ENCODE measurements around the gene SLC16A12. TPM values are rescaled to one million over a fixed set of nuclear protein-coding genes. Genes with fewer than 3 reads are reported as not detected.
A peak's percentile ranks its signal among the peaks of the same experiment; 100 is the strongest.

The SLC16A12 gene
- total RNA-seq, 1 donor from 2014 or later: 1.9 TPM

DNA sequence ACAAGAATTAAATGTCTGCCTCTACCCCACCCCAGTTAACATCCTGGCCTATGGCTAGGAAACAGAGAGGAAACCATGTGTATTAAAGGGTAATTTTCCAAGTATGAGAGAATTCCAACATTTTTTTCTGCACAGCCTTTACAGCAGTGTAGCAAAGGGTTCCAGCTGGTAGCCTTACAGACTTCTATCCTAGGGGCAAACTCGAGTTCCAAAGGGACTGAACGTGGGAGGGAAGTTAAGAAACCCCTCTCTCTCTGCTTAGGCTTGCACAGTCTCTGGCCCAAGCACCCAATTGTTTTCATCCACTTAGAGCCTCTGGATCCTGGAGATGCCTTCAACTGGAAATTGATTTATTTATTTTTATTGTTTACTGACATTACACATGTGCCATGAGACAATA is 60.3 kb downstream of the SLC16A12 start:
- ATAC-seq: no peak
- intact Hi-C loops (cut with DNase I): no loop called here
- Histone ChIP-seq H3K27ac (peak overlapping the region; percentile 61), H3K27me3 (no peaks in the 10 kb centered on the region), H3K4me3 (no peak overlapping the region), H3K36me3 (no peaks in the 10 kb centered on the region), H3K4me1 (peaks cover 34% of the 10 kb centered on the region), H3K9me3 (no peaks in the 10 kb centered on the region)
- no peak for TF ChIP-seq CTCF (IDR thresholded peaks at IDR 0.05)
- DNase-seq: no peak

DNA sequence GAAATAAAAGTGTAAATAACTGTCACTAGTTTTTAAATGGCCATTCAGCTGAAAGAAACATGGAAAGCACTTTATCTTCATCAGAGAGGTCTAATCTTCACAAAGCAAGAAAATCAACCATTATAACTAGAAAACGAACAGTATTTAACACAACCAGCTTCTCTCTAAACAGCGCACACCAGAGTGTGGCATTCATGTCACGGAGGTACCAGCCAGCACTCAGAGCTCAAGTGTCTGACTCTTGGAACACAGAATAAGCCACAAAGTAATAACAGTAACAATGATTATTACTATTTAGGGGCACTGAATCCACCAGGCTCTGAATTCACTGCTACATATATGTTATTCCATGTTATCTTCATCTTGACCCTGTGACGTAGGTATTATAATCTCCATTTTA is 60.9 kb downstream of the SLC16A12 start:
- no peak for DNase-seq
- H3K9me3 ChIP-seq: no peaks in the 10 kb centered on the region

DNA sequence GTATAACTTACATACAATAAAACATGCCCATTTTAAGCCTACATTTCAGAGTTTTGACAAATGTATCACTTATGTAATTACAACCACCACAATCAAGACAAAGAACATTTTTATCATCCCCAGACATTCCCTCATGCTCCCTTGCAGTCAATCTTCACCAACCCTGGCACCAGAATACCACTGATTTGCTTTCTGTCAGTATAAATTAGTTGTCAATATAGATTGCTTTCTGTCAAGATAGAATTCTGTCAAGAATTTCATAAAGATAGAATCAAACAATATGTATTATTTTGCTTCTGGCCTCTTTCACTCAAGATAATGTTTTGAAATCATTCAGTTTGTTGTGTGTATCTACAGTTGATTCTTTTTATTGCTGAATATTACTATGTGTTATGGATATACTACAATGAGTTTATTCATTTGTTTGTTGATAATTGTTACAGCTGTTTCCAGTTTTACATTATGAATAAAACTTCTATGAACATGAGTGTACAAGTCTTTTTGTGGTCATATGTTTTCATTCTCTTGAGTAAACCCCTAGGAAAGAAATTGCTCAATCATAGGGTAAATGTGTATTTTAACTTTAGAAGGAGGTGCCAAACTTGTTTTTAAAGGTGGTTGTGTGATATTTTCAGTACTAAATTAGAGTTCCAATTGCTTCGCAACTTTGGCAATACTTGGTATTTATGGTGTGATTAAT is 64.1 kb downstream of the SLC16A12 start:
- Histone ChIP-seq H3K4me1 (peaks cover 23% of the 10 kb centered on the region), H3K27ac (no peak overlapping the region), H3K36me3 (no peaks in the 10 kb centered on the region), H3K27me3 (no peaks in the 10 kb centered on the region), H3K4me3 (no peak overlapping the region), H3K9me3 (no peaks in the 10 kb centered on the region)
- DNase-seq: no peak
- no peak for TF ChIP-seq CTCF (IDR thresholded peaks at IDR 0.05)
- ATAC-seq: no peak
- intact Hi-C loops (cut with DNase I): no loop called here

More for the DNA sequence above, 60.9 kb downstream of the SLC16A12 start:
- peaks cover 30% of the 10 kb centered on the region for H3K4me1 ChIP-seq
- ATAC-seq: no peak
- no peaks in the 10 kb centered on the region for H3K27me3 ChIP-seq
- H3K4me3 ChIP-seq: no peak overlapping the region
- TF ChIP-seq CTCF (IDR thresholded peaks at IDR 0.05): no peak
- intact Hi-C loops (cut with DNase I): no loop called here
- peak overlapping the region; percentile 61 for H3K27ac ChIP-seq
- no peaks in the 10 kb centered on the region for H3K36me3 ChIP-seq

DNA sequence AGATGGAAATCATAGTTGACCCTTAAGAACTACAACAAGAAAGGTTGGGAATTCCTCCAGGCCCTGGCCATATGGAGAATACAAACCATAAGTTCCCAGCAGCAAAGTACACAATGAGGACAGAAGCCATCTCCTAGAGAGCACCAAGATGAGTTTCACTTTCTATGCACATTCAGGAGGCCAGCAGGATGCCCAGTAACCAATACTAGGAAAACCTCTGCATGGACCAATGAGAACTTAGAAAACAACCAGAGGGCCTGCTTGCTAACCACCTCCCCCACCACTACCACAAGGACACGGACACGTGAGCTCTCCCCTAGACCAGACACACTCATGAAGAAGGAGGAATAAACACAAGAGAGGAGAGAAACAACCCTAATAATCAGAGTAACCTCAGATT is 64.8 kb downstream of the SLC16A12 start:
- TF ChIP-seq CTCF (IDR thresholded peaks at IDR 0.05): no peak
- intact Hi-C loops (cut with DNase I): no loop called here
- ATAC-seq: no peak

GRCh38 chr10:89469517-89469916 is 65.9 kb downstream of the SLC16A12 start:
- no peaks in the 10 kb centered on the region for H3K9me3 ChIP-seq
- H3K4me3 ChIP-seq: no peak overlapping the region
- intact Hi-C loops (cut with DNase I): no loop called here
- H3K27ac ChIP-seq: no peak overlapping the region
- no peak for ATAC-seq
- no peak for DNase-seq
- TF ChIP-seq CTCF (IDR thresholded peaks at IDR 0.05): no peak
- H3K4me1 ChIP-seq: peaks cover 5% of the 10 kb centered on the region
- H3K27me3 ChIP-seq: no peaks in the 10 kb centered on the region
- no peaks in the 10 kb centered on the region for H3K36me3 ChIP-seq

More for the DNA sequence above, 64.8 kb downstream of the SLC16A12 start:
- no peak for DNase-seq
- Histone ChIP-seq H3K4me1 (peaks cover 16% of the 10 kb centered on the region), H3K4me3 (no peak overlapping the region), H3K27ac (no peak overlapping the region), H3K27me3 (no peaks in the 10 kb centered on the region), H3K36me3 (no peaks in the 10 kb centered on the region), H3K9me3 (no peaks in the 10 kb centered on the region)

Measured in upper lobe of right lung (tissue), 1 donor.